Femur (tissue), 1 donor: ENCODE measurements around the gene CDK15.
"Not testable (repeated sequence)": the region's sequence is repeated elsewhere in the genome, so short reads cannot be mapped to it uniquely, and the experiment has no call there.

Experiments used
- DNase-seq: peaks from one replicate; pipeline ENCODE4 v3.0.0-alpha.2; 2017

Gene CDK15

GRCh38 chr2:201790291-201790690 is 16.0 kb upstream of the CDK15 start:
- DNase-seq: no peak

DNA sequence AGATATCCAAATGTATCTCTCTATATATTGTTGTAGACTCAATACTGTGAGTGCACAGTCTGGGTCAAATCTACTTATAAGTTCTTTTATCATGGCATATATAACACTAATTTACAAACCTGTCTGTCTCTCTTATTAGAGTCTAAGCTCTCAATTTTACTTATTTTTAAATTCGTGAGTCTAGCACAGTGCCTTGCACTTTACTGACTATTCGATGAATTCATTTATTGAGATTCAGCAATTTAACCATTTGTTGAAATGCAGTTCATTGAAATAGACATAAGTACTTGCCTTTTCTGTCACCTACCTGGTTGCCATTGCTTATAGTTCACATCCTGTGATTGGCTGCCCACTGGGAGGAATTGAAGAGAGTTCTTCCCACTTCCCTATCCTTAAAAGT is 15.3 kb upstream of the CDK15 start:
- DNase-seq: no peak

GRCh38 chr2:201793631-201794030 is 12.7 kb upstream of the CDK15 start:
- no peak for DNase-seq

DNA sequence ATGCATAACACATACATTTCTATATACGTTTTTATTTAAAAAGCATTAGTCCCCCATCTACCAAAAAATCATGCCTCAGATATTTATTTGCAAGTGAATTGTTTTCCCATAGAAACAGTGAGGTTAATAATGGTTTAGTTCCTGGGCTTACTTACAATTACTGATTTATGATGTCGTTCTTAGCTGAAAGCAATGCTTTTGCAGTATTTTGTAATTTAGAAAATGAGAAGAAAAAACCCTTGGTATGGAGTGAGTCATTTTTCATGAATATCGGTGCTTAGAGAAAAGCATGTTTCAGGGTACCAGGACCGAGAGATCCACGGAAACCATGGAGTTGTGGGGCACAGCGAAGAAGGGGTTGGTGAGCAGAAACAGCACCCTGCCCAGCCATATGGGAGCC is 12.0 kb upstream of the CDK15 start:
- DNase-seq: no peak

DNA sequence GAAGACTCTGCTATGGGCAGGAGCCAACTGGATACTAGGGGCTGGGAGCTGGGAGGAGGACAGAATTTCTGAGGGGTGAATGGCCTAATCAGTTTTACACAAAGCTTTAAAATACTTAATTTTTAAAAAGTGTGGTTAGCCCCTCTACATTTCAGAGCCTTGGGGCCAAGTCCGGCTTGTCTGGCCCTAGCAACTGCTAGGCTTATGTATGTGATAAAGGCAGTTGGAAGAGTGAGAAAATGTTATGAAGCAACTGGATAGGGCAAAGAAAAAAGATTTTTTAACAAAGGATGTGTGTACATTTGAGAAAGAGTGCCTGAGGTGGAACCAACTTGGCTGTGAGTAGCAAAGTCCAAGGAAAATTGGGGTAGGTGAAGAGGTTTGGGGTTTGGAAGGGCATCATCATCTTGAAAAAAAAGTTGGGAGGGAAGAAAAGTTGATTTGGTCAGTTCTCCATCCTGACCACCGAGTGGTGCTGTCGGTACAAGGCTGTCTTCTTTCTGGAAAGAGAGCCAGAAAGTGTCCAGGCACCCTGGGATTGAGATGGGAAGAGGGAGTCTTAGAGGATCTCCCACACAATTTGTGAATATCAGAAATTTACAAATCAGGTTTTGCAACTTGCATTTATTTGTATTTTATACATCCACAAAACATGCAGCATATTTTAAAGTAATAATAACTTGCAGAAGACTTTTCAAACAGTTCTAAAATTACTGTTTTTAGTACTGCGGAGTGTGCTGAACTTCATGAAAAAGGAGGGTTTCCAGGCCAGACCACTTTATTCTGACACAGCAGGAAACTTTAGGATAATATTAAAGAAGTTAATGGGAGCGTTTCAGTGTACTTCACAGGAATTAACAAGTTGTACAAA is 10.5 kb upstream of the CDK15 start:
- peak; percentile 43 for DNase-seq

DNA sequence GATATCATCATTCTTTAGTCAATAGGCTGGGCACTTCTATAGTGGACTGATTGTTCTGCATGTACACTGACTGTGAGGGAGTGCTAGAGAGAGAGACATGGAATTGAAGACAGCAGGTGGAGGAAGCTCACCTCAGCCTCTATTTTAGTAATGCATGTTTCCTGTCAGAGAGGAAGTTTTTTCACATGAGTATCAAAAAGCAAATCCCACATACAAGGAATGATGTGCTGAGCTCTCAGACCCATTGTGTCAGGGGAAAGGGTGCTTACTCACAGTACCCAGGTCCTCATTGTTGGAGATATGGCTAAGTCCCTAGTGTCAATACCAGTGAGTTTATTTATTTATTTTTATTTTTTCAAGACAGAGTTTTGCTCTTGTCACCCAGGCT is 9.9 kb upstream of the CDK15 start:
- DNase-seq: no peak

GRCh38 chr2:201797175-201797840 is 9.0 kb upstream of the CDK15 start:
- no peak for DNase-seq

DNA sequence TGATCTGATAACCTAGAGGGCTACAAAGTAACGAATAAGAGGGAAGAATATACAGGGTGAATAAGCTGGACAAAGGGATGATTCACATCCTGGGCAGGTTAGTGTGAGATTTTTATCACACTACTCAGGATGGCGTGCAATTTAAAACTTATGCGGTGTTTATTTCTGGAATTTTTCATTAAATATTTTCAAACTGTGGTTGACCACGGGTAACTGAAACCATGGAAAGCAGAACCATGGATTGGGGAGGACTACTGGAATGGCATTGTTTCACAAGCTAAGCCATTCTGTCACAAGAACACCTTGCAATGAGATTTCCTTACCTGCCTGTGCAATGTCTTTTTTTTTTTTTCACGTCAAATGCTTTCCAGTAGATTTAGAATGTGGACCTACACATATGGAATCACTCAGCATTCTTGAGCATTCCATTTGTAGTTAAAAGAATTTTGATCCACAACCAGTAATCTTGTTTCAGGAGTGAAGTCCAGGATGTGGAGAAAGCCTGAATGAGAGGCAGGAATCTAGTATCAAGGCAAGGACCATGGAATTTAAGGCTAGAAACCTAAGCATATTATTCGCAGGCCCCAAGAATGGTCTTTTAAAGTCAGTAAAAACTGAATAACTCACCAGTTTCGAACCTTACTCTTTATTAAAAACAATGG is 8.0 kb upstream of the CDK15 start:
- no peak for DNase-seq

DNA sequence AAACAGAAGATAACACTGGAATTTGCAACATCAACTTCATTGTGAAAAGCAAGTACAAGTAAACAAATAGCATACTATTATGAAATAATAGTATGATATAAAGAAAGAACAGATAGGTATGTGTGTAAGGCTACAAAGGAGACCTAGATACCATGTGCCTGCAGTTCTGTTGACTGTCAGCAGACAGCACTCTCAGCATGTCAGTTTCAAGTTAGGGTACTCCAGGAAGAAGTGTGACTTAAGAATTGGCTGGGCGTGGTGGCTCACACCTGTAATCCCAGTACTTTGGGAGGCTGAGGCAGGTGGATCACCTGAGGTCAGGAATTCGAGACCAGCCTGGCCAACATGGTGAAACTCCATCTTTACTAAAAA is 7.4 kb upstream of the CDK15 start:
- DNase-seq: not testable (repeated sequence)

GRCh38 chr2:201807452-201807999 is 1.2 kb downstream of the CDK15 start:
- peak; percentile 65 for DNase-seq

DNA sequence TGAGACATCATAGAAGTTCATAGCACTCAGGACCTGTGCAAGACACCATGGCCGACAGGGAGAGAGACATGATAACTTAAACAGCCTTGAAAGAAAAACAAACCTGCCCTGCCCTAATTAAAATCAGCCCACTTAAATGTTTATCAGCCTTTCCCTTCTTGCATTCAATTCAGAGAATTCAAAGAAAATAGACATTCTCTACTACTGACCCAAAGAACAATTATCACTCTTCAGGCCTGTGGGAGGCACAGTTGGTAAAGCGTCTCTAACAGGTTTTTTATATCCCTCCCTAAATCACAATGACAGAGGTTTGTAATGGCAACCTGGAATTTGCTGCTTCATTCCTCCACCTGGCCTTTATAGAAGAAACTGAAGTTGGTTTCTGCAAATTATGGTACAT is 1.7 kb downstream of the CDK15 start:
- no peak for DNase-seq

GRCh38 chr2:201809633-201810032 is 3.3 kb downstream of the CDK15 start:
- DNase-seq: no peak

GRCh38 chr2:201810604-201811003 is 4.3 kb downstream of the CDK15 start:
- not testable (repeated sequence) for DNase-seq

GRCh38 chr2:201813996-201814760 is 7.8 kb downstream of the CDK15 start:
- DNase-seq: no peak

GRCh38 chr2:201816657-201817575 is 10.6 kb downstream of the CDK15 start:
- DNase-seq: no peak

- no peak for DNase-seq
These were observed 14.2 kb downstream of the CDK15 start for GRCh38 chr2:201820383-201821007.

DNA sequence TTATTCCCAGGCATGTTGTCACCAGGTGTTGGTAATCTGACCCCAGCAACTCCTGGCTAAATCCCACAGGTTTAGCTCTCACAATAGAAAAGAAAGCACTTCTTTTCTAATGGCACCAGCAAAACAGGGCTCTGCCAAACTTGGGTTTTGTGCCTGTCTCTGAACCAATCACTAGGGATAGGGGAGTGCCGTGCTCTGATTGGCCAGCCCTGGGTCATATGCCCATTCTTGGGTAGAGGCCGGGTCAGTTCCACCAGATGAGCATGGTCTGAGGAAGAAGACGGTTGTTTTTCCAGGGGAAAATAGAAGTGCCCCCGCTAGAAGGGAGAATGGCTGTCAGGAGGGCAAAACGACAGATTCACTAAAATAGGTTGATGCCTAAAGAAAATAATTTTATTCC is 14.7 kb downstream of the CDK15 start:
- no peak for DNase-seq

- DNase-seq: no peak
These were observed 17.9 kb downstream of the CDK15 start for GRCh38 chr2:201824212-201824611.

- no peak for DNase-seq
These were observed 21.3 kb downstream of the CDK15 start for GRCh38 chr2:201827621-201828020.

GRCh38 chr2:201828220-201828619 is 21.9 kb downstream of the CDK15 start:
- DNase-seq: no peak

- no peak for DNase-seq
These were observed 24.3 kb downstream of the CDK15 start for GRCh38 chr2:201830666-201831065.
